K562 (cell line): ENCODE measurements around the gene TENT4B. TPM values are rescaled to one million over a fixed set of nuclear protein-coding genes. Genes with fewer than 3 reads are reported as not detected.

Experiments used
- C11orf30 ChIP-seq: fragments of 450-650 bp; IDR thresholded peaks from 2 replicates; pipeline ENCODE4 v1.6.1; 2016; ENCODE audit warnings: low read depth, mild to moderate bottlenecking
- KAT8 ChIP-seq: fragments of 450-650 bp; IDR thresholded peaks from 2 replicates; pipeline ENCODE4 v1.6.1; 2016; ENCODE audit warnings: low read depth, mild to moderate bottlenecking
- NFIC ChIP-seq: fragments of 450-650 bp; IDR thresholded peaks from 2 replicates; pipeline ENCODE4 v1.6.1; 2017; ENCODE audit warnings: mild to moderate bottlenecking, inconsistent platforms
- POLR2G ChIP-seq: fragments of 200-400 bp; formaldehyde crosslinking; IDR thresholded peaks from 2 replicates; pipeline ENCODE4 v1.6.1; 2017; ENCODE audit warnings: low read depth, mild to moderate bottlenecking, antibody characterized with exemption, low read length, moderate library complexity
- XRCC5 ChIP-seq: fragments of 200-400 bp; formaldehyde crosslinking; IDR thresholded peaks from 2 replicates; pipeline ENCODE4 v1.6.1; 2017; ENCODE audit warnings: low read depth, mild to moderate bottlenecking, low read length
- ZNF184 ChIP-seq: sonication (generic); formaldehyde crosslinking; IDR thresholded peaks from 2 replicates; pipeline ENCODE4 v1.5.0; 2020; ENCODE audit warnings: missing genetic modification reagents
- ZNF444 ChIP-seq: fragments of 250-450 bp; sonication (Bioruptor Pico); IDR thresholded peaks from 2 replicates; pipeline ENCODE4 v1.4.0; 2020; ENCODE audit warnings: mild to moderate bottlenecking, moderate library complexity
- polyA plus RNA-seq, 8 experiments: library from polyadenylated mRNA; depleted of rRNA in 4 of 8; stranded (reverse) in 5 of 8; unstranded in 3 of 8; fragments of >200 nt; fragmentation: Nextera tagmentation in 2 of 8; fragmentation: Illumina TruSeq in 1 of 8; extraction: Ambion mirVana in 2 of 8; extraction: Trizol in 1 of 8; gene quantifications; 2 replicates each; pipeline versions ENCODE4 v1.2.1 to v1.2.3, GENCODE V29; 2011 to 2014; ENCODE audit warnings: inconsistent platforms in 1 of 8, missing spikeins in 1 of 8
- total RNA-seq, 7 experiments: library from RNA; depleted of rRNA in 6 of 7; stranded (reverse); fragments of >200 nt in 6 of 7; fragmentation: Illumina TruSeq in 2 of 7; extraction: Trizol in 2 of 7; gene quantifications; 2 replicates each; pipeline versions ENCODE4 v1.2.1 to v1.2.3, GENCODE V29; 2011 to 2021; ENCODE audit warnings: low replicate concordance in 1 of 7
- TF ChIP-seq, protein P1 (sequence below): sonication (generic); formaldehyde crosslinking; IDR thresholded peaks from 2 replicates; pipeline ENCODE4 v1.8.1; 2023; ENCODE audit warnings: missing genetic modification reagents, mild to moderate bottlenecking, borderline replicate concordance
- TF ChIP-seq, protein P2 (sequence below): fragments of 450-650 bp; formaldehyde crosslinking; IDR thresholded peaks from 2 replicates; pipeline ENCODE4 v1.4.0; 2020; ENCODE audit warnings: mild to moderate bottlenecking, mixed read lengths
- TF ChIP-seq, protein P3 (sequence below): sonication (generic); formaldehyde crosslinking; IDR thresholded peaks from 2 replicates; pipeline ENCODE4 v1.8.0; 2023; ENCODE audit warnings: mild to moderate bottlenecking, missing genetic modification reagents
- TF ChIP-seq, protein P4 (sequence below): fragments of 250-450 bp; sonication (Bioruptor Pico); IDR thresholded peaks from 2 replicates; pipeline ENCODE4 v1.5.1; 2021; ENCODE audit warnings: mild to moderate bottlenecking

Gene TENT4B
- total and polyA plus RNA-seq, 9 of the 15 experiments (the other 6 are each of a cell fraction or from before 2014, with no cell fraction given) = 5.2 to 8.4 (median 7.0) TPM

DNA sequence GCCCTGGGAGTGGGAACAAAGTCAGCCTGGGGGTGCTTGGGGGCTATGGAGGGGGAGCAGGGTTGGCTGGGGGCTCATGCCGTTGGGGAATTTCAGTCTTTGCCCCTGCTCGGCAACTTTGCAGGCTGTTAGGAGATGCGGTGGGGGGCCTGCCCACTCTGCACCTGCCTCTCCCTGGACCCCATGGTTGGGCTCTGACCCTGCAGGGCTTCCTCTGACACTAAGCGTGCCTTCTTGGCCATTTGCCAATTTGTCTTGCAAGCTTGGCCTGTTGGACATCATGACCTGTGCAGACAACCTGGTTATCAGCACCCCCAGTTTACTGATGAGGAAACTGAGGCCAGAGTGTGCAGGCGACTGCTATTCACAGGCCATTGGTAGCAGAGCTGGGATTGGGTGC lies 127.8 kb downstream of the TENT4B start (continued):
- TF ChIP-seq, protein P1, sequence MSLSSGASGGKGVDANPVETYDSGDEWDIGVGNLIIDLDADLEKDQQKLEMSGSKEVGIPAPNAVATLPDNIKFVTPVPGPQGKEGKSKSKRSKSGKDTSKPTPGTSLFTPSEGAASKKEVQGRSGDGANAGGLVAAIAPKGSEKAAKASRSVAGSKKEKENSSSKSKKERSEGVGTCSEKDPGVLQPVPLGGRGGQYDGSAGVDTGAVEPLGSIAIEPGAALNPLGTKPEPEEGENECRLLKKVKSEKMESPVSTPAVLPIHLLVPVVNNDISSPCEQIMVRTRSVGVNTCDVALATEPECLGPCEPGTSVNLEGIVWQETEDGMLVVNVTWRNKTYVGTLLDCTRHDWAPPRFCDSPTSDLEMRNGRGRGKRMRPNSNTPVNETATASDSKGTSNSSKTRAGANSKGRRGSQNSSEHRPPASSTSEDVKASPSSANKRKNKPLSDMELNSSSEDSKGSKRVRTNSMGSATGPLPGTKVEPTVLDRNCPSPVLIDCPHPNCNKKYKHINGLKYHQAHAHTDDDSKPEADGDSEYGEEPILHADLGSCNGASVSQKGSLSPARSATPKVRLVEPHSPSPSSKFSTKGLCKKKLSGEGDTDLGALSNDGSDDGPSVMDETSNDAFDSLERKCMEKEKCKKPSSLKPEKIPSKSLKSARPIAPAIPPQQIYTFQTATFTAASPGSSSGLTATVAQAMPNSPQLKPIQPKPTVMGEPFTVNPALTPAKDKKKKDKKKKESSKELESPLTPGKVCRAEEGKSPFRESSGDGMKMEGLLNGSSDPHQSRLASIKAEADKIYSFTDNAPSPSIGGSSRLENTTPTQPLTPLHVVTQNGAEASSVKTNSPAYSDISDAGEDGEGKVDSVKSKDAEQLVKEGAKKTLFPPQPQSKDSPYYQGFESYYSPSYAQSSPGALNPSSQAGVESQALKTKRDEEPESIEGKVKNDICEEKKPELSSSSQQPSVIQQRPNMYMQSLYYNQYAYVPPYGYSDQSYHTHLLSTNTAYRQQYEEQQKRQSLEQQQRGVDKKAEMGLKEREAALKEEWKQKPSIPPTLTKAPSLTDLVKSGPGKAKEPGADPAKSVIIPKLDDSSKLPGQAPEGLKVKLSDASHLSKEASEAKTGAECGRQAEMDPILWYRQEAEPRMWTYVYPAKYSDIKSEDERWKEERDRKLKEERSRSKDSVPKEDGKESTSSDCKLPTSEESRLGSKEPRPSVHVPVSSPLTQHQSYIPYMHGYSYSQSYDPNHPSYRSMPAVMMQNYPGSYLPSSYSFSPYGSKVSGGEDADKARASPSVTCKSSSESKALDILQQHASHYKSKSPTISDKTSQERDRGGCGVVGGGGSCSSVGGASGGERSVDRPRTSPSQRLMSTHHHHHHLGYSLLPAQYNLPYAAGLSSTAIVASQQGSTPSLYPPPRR (CRISPR knock-in tag) = no peak
- TF ChIP-seq KAT8 (no peak), ZNF444 (CRISPR knock-in tag) (no peak), ZNF184 (no peak), C11orf30 (no peak), XRCC5 (no peak), POLR2G (0 out of 2 replicates have a peak, but pooled peaks have one; percentile 7), NFIC (peak; percentile 96)
- TF ChIP-seq, protein P2, sequence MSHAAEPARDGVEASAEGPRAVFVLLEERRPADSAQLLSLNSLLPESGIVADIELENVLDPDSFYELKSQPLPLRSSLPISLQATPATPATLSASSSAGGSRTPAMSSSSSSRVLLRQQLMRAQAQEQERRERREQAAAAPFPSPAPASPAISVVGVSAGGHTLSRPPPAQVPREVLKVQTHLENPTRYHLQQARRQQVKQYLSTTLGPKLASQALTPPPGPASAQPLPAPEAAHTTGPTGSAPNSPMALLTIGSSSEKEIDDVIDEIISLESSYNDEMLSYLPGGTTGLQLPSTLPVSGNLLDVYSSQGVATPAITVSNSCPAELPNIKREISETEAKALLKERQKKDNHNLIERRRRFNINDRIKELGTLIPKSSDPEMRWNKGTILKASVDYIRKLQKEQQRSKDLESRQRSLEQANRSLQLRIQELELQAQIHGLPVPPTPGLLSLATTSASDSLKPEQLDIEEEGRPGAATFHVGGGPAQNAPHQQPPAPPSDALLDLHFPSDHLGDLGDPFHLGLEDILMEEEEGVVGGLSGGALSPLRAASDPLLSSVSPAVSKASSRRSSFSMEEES (CRISPR knock-in tag) = no peak
- TF ChIP-seq, protein P3, sequence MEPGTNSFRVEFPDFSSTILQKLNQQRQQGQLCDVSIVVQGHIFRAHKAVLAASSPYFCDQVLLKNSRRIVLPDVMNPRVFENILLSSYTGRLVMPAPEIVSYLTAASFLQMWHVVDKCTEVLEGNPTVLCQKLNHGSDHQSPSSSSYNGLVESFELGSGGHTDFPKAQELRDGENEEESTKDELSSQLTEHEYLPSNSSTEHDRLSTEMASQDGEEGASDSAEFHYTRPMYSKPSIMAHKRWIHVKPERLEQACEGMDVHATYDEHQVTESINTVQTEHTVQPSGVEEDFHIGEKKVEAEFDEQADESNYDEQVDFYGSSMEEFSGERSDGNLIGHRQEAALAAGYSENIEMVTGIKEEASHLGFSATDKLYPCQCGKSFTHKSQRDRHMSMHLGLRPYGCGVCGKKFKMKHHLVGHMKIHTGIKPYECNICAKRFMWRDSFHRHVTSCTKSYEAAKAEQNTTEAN (CRISPR knock-in tag) = no peak
- TF ChIP-seq, protein P4, sequence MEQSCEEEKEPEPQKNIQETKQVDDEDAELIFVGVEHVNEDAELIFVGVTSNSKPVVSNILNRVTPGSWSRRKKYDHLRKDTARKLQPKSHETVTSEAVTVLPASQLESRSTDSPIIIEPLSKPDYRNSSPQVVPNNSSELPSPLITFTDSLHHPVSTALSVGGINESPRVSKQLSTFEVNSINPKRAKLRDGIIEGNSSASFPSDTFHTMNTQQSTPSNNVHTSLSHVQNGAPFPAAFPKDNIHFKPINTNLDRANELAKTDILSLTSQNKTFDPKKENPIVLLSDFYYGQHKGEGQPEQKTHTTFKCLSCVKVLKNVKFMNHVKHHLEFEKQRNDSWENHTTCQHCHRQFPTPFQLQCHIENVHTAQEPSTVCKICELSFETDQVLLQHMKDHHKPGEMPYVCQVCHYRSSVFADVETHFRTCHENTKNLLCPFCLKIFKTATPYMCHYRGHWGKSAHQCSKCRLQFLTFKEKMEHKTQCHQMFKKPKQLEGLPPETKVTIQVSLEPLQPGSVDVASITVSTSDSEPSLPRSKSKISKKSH (CRISPR knock-in tag) = no peak
